Ascending aorta (tissue), 2 donors: ENCODE measurements around the gene FBLIM1. TPM values are rescaled to one million over a fixed set of nuclear protein-coding genes. Genes with fewer than 3 reads are reported as not detected.

Experiments used
- DNase-seq, 2 donors: peaks; one replicate each; pipeline ENCODE4 v3.0.0-alpha.2; 2019; ENCODE audit warnings: low spot score in 2 of 2
- H3K27ac ChIP-seq, 2 donors: fragments of 200-600 bp; sonication (generic); one replicate each; pipeline ENCODE4 v1.5.1; 2016 to 2017; ENCODE audit warnings: mild to moderate bottlenecking in 1 of 2
- H3K27me3 ChIP-seq: fragments of 200-600 bp; sonication (generic); one replicate; pipeline ENCODE4 v1.5.1; 2017
- H3K36me3 ChIP-seq, 2 donors: fragments of 200-600 bp; sonication (generic); one replicate each; pipeline ENCODE4 v1.5.1; 2016
- H3K4me1 ChIP-seq, 2 donors: fragments of 200-600 bp; sonication (generic); one replicate each; pipeline ENCODE4 v1.5.1; 2016 to 2017; ENCODE audit warnings: mild to moderate bottlenecking in 1 of 2
- H3K4me3 ChIP-seq, 2 donors: fragments of 200-600 bp; sonication (generic); one replicate each; pipeline ENCODE4 v1.5.1; 2016 to 2017; ENCODE audit warnings: mild to moderate bottlenecking in 1 of 2
- H3K9me3 ChIP-seq, 2 donors: fragments of 200-600 bp; sonication (generic); one replicate each; pipeline ENCODE4 v1.5.1; 2016
- CTCF ChIP-seq, 3 experiments: fragments of 200-600 bp in 2 of 3; fragments of 450-650 bp in 1 of 3; sonication (generic) in 2 of 3; IDR thresholded peaks; one replicate each; pipeline ENCODE4 v1.5.1; 2016 to 2019; ENCODE audit warnings: antibody characterized with exemption in 3 of 3, mild to moderate bottlenecking in 1 of 3, moderate library complexity in 1 of 3
- intact Hi-C: fragments of 100-400 bp; cut with DNase I; formaldehyde crosslinking; loops from one replicate; pipeline ENCODE4 v1.15.1; 2023
- total RNA-seq: library from RNA; depleted of rRNA; stranded (reverse); fragments of >200 nt; gene quantifications from one replicate; pipeline ENCODE4 v1.1.0, GENCODE V29; 2016

FBLIM1 gene
- total RNA-seq, 1 donor from 2014 or later: 641 TPM

GRCh38 chr1:15727866-15728534 is 30.6 kb upstream of the FBLIM1 start:
- TF ChIP-seq CTCF (IDR thresholded peaks at IDR 0.05): no peak
- no peak overlapping the region for H3K4me3 ChIP-seq
- no peaks in the 10 kb centered on the region for H3K4me1 ChIP-seq
- no peaks in the 10 kb centered on the region for H3K9me3 ChIP-seq
- H3K27me3 ChIP-seq: no peaks in the 10 kb centered on the region
- H3K36me3 ChIP-seq: peaks cover 94 to 97% of the 10 kb centered on the region in 2 donors
- no peak for DNase-seq
- H3K27ac ChIP-seq: no peak overlapping the region
- intact Hi-C loops: no loop called here

- Histone ChIP-seq H3K27ac (no peak overlapping the region), H3K36me3 (peaks cover 96% of the 10 kb centered on the region in 2 donors), H3K9me3 (no peaks in the 10 kb centered on the region), H3K4me1 (no peaks in the 10 kb centered on the region), H3K27me3 (no peaks in the 10 kb centered on the region), H3K4me3 (no peak overlapping the region)
- intact Hi-C loops: no loop called here
- no peak for DNase-seq
- no peak for TF ChIP-seq CTCF (IDR thresholded peaks at IDR 0.05)
These were observed 29.5 kb upstream of the FBLIM1 start for GRCh38 chr1:15728937-15729657.

GRCh38 chr1:15730423-15730822 is 28.2 kb upstream of the FBLIM1 start:
- H3K27ac ChIP-seq: no peak overlapping the region
- H3K27me3 ChIP-seq: no peaks in the 10 kb centered on the region
- peaks cover 89 to 95% of the 10 kb centered on the region in 2 donors for H3K36me3 ChIP-seq
- H3K9me3 ChIP-seq: no peaks in the 10 kb centered on the region
- no peak for TF ChIP-seq CTCF (IDR thresholded peaks at IDR 0.05)
- H3K4me3 ChIP-seq: no peak overlapping the region
- peaks cover 0 to 3% of the 10 kb centered on the region in 2 donors for H3K4me1 ChIP-seq
- intact Hi-C loops: no loop called here
- DNase-seq: no peak

GRCh38 chr1:15730936-15731335 is 27.7 kb upstream of the FBLIM1 start:
- Histone ChIP-seq H3K27ac (no peak overlapping the region), H3K27me3 (no peaks in the 10 kb centered on the region), H3K9me3 (no peaks in the 10 kb centered on the region), H3K36me3 (peaks cover 84 to 90% of the 10 kb centered on the region in 2 donors), H3K4me3 (no peak overlapping the region), H3K4me1 (peaks cover 5 to 9% of the 10 kb centered on the region in 2 donors)
- DNase-seq: no peak
- TF ChIP-seq CTCF (IDR thresholded peaks at IDR 0.05): no peak
- intact Hi-C loops: no loop called here

GRCh38 chr1:15731735-15732685 is 26.6 kb upstream of the FBLIM1 start:
- peaks cover 73 to 79% of the 10 kb centered on the region in 2 donors for H3K36me3 ChIP-seq
- H3K27ac ChIP-seq: peak overlapping the region in 1 of 2 donors; percentile 17
- peaks cover 15 to 19% of the 10 kb centered on the region in 2 donors for H3K4me1 ChIP-seq
- no peak for DNase-seq
- no peaks in the 10 kb centered on the region for H3K27me3 ChIP-seq
- TF ChIP-seq CTCF (IDR thresholded peaks at IDR 0.05): no peak
- no peak overlapping the region for H3K4me3 ChIP-seq
- H3K9me3 ChIP-seq: no peaks in the 10 kb centered on the region
- intact Hi-C loops: no loop called here
